ENCODE results near the gene ABCD1. TPM values are rescaled to one million over a fixed set of nuclear protein-coding genes. Genes with fewer than 3 reads are reported as not detected.

Gene ABCD1
- total and polyA plus RNA-seq, 10 of the 15 experiments (the other 5 are each of a cell fraction or from before 2014, with no cell fraction given): 0.13 to 6.5 (median 1.4) TPM

DNA sequence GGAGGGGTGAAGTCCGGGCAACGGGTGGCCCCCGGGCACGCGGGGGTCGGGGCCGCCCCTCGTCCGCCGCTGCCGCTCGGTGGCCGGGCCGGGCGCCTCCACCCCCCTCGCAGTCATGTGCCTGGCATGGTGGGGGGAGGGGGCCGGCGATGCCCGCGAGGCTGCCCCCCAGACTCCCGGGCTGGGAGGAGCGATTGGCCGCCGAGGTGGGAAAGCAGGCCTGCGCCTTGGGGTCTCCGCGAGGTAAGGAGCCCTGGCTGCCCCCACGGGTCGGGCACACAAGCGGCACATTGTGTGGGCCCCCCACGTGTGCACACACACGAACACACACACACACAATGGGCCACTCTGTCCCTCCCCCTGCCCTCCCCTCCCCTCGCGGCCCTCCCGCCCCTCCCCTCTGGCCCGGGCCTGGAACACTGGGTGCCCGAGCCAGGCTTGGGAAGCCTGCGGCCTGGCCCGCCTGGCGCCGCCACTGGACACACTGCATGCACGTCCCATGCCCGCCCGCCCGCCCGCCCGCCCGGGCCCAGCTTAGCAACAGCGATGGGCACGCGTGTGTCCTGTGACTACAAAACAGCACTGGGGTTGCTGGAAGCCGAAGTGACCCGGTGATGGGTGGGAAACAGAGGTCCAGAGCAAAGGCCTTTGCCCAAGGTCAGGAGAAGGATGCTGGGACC lies 35.6 kb upstream of the ABCD1 start:
- 68% methylated on average over 10 of the region's 53 CpGs for WGBS (ENCODE audit: insufficient coverage, insufficient replicate concordance, low lambda C conversion rate, missing lambda C conversion rate)
- TF ChIP-seq, protein P1, sequence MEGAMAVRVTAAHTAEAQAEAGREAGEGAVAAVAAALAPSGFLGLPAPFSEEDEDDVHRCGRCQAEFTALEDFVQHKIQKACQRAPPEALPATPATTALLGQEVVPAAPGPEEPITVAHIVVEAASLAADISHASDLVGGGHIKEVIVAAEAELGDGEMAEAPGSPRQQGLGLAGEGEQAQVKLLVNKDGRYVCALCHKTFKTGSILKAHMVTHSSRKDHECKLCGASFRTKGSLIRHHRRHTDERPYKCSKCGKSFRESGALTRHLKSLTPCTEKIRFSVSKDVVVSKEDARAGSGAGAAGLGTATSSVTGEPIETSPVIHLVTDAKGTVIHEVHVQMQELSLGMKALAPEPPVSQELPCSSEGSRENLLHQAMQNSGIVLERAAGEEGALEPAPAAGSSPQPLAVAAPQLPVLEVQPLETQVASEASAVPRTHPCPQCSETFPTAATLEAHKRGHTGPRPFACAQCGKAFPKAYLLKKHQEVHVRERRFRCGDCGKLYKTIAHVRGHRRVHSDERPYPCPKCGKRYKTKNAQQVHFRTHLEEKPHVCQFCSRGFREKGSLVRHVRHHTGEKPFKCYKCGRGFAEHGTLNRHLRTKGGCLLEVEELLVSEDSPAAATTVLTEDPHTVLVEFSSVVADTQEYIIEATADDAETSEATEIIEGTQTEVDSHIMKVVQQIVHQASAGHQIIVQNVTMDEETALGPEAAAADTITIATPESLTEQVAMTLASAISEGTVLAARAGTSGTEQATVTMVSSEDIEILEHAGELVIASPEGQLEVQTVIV (IDR thresholded peaks at IDR 0.05; ENCODE audit: borderline replicate concordance, partially characterized antibody): no peak
- TF ChIP-seq HDGF (IDR thresholded peaks at IDR 0.05): no peak
- TF ChIP-seq, protein P2, sequence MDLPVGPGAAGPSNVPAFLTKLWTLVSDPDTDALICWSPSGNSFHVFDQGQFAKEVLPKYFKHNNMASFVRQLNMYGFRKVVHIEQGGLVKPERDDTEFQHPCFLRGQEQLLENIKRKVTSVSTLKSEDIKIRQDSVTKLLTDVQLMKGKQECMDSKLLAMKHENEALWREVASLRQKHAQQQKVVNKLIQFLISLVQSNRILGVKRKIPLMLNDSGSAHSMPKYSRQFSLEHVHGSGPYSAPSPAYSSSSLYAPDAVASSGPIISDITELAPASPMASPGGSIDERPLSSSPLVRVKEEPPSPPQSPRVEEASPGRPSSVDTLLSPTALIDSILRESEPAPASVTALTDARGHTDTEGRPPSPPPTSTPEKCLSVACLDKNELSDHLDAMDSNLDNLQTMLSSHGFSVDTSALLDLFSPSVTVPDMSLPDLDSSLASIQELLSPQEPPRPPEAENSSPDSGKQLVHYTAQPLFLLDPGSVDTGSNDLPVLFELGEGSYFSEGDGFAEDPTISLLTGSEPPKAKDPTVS (IDR thresholded peaks at IDR 0.05; ENCODE audit: low read depth, low read length): no peak
- no peak for TF ChIP-seq CBX5 (IDR thresholded peaks at IDR 0.05; ENCODE audit: low read depth)
- no peak for TF ChIP-seq SIX5 (IDR thresholded peaks at IDR 0.05; ENCODE audit: low read depth, low read length, severe bottlenecking)
- no peak for TF ChIP-seq ZNF274 (IDR thresholded peaks at IDR 0.05; ENCODE audit: insufficient read depth, insufficient read length)
- TF ChIP-seq CHD1 (IDR thresholded peaks at IDR 0.05; ENCODE audit: low read depth, low read length): no peak
- TF ChIP-seq EGR1 (IDR thresholded peaks at IDR 0.05; ENCODE audit: borderline replicate concordance in 1 of 2, low read depth in 2 of 2, low read length in 2 of 2): no peak
- no peak for TF ChIP-seq TAF1 (IDR thresholded peaks at IDR 0.05; ENCODE audit: borderline replicate concordance, low read depth, low read length)
- no peak for TF ChIP-seq ELK1 (IDR thresholded peaks at IDR 0.05; ENCODE audit: low read depth, low read length)
- TF ChIP-seq MYB (IDR thresholded peaks at IDR 0.05; ENCODE audit: borderline replicate concordance, low read depth, low read length): no peak
- TF ChIP-seq SMARCA5 (IDR thresholded peaks at IDR 0.05): no peak
- no peak for TF ChIP-seq SPI1 (IDR thresholded peaks at IDR 0.05; ENCODE audit: borderline replicate concordance, insufficient read depth, low read depth, low read length)
- no peak for TF ChIP-seq KDM1A (IDR thresholded peaks at IDR 0.05; ENCODE audit: borderline replicate concordance)
- no peak for TF ChIP-seq SIN3A (IDR thresholded peaks at IDR 0.05; ENCODE audit: low read depth, low read length)
- no peak for TF ChIP-seq ESRRA (IDR thresholded peaks at IDR 0.05; ENCODE audit: low read length)
- no peak for TF ChIP-seq EED (IDR thresholded peaks at IDR 0.05; ENCODE audit: low read depth)
- TF ChIP-seq STAT3 (IDR thresholded peaks at IDR 0.05; ENCODE audit: low read depth, low read length): no peak

More for the DNA sequence above, 35.6 kb upstream of the ABCD1 start:
- in situ Hi-C loops (cut with MboI): no loop called here
- POLR2A ChIA-PET: no interaction called here
- intact Hi-C loops (cut with micrococcal nuclease; ENCODE audit: unreplicated experiment): no loop called here
- Histone ChIP-seq H3K4me1 (ENCODE audit: control insufficient read depth, insufficient read depth, low read length) (no peaks in the 10 kb centered on the region), H3K36me3 (ENCODE audit: control insufficient read depth in 2 of 2, insufficient read depth in 2 of 2, low read length in 1 of 2) (no peaks in the 10 kb centered on the region), H4K20me1 (ENCODE audit: control insufficient read depth, insufficient read depth) (no peaks in the 10 kb centered on the region), H3K27me3 (replicated peaks in 1 of 2; ENCODE audit: control insufficient read depth in 2 of 2, insufficient read depth in 2 of 2, low read length in 1 of 2) (no peaks in the 10 kb centered on the region), H3K4me3 (no peak overlapping the region), H3K27ac (ENCODE audit: control insufficient read depth, insufficient read depth) (no peak overlapping the region), H3K79me2 (ENCODE audit: control insufficient read depth, insufficient read depth, low read length) (no peaks in the 10 kb centered on the region), H3K9ac (ENCODE audit: control insufficient read depth, insufficient read depth, low read length) (no peak overlapping the region), H3K4me2 (ENCODE audit: control insufficient read depth, insufficient read depth) (no peak overlapping the region), H2AFZ (ENCODE audit: control insufficient read depth, low read depth, low read length) (no peak overlapping the region), H3K9me3 (replicated peaks; ENCODE audit: control insufficient read depth, insufficient read depth, low read length) (no peaks in the 10 kb centered on the region; the same call in 2 of the 3 replicates)
- SMC1A ChIA-PET (ENCODE audit: uncharacterized antibody, unreplicated experiment): no interaction called here
- DNase-seq (ENCODE audit: low read depth, low spot score) (no peak), FAIRE-seq (no peak), ATAC-seq (no peak)
- no TSS peak for BruUV-seq (replicated peaks)
- CTCF ChIA-PET: no interaction called here
- RAD21 ChIA-PET (ENCODE audit: unreplicated experiment): no interaction called here
